ENCODE data around the gene SLC5A9. TPM values are rescaled to one million over a fixed set of nuclear protein-coding genes. Genes with fewer than 3 reads are reported as not detected.

The SLC5A9 gene
- polyA plus RNA-seq, 1 donor (not counting 4 experiments of a cell fraction or from before 2014, with no cell fraction given), result not detected

DNA sequence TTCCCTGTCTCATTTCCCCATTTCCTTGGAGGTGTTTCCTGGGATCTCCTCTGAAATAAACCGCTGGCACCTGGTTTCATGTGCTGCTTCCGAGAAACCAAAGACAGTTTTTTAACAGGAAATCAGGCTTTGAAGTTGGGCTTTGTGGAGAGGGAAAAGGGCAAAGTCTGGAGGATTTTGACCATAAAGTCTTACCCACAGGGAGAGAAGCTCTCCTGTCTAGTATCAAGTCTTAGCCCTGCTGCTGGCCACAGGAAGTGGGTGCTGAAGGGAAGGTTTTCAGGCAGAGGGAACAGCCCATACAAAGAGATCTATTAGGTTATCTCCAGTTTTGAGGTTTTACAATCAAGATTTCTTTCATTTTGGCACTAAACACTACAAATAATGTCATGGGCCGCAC, 29.3 kb downstream of the SLC5A9 start:
- DNase-seq (ENCODE audit: low read depth, low spot score) (no peak), FAIRE-seq (no peak)
- no peak for TF ChIP-seq EZH2 (IDR thresholded peaks at IDR 0.05; ENCODE audit: low read length)
- TF ChIP-seq, protein P1, sequence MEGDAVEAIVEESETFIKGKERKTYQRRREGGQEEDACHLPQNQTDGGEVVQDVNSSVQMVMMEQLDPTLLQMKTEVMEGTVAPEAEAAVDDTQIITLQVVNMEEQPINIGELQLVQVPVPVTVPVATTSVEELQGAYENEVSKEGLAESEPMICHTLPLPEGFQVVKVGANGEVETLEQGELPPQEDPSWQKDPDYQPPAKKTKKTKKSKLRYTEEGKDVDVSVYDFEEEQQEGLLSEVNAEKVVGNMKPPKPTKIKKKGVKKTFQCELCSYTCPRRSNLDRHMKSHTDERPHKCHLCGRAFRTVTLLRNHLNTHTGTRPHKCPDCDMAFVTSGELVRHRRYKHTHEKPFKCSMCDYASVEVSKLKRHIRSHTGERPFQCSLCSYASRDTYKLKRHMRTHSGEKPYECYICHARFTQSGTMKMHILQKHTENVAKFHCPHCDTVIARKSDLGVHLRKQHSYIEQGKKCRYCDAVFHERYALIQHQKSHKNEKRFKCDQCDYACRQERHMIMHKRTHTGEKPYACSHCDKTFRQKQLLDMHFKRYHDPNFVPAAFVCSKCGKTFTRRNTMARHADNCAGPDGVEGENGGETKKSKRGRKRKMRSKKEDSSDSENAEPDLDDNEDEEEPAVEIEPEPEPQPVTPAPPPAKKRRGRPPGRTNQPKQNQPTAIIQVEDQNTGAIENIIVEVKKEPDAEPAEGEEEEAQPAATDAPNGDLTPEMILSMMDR (optimal IDR thresholded peaks at IDR 0.05 in 1 of 3, IDR thresholded peaks at IDR 0.05 in 1 of 3, conservative IDR thresholded peaks at IDR 0.05 in 1 of 3; ENCODE audit: extremely low read depth in 1 of 3, insufficient read depth in 2 of 3, low read length in 3 of 3), result no peak
- Histone ChIP-seq H4K20me1 (ENCODE audit: control insufficient read depth, extremely low read depth, insufficient read depth, low read length) (no peaks in the 10 kb centered on the region), H3K4me3 (ENCODE audit: control insufficient read depth in 2 of 3, extremely low read depth in 1 of 3, insufficient read depth in 2 of 3, low read depth in 1 of 3, low read length in 3 of 3) (no peak overlapping the region), H3K4me1 (ENCODE audit: control insufficient read depth, extremely low read depth, insufficient read depth, low read length) (no peaks in the 10 kb centered on the region), H3K27ac (ENCODE audit: control insufficient read depth, insufficient read depth, low read length) (no peak overlapping the region), H3K27me3 (ENCODE audit: control insufficient read depth, extremely low read depth, insufficient read depth, low read length) (no peaks in the 10 kb centered on the region), H2AFZ (ENCODE audit: control insufficient read depth, low read length) (no peak overlapping the region), H3K9me1 (ENCODE audit: control insufficient read depth, extremely low read depth, insufficient read depth, low read length) (no peaks in the 10 kb centered on the region), H3K79me2 (ENCODE audit: control insufficient read depth, insufficient read depth, low read length) (no peaks in the 10 kb centered on the region), H3K9me3 (ENCODE audit: control insufficient read depth, low read depth, low read length) (no peaks in the 10 kb centered on the region), H3K36me3 (ENCODE audit: control insufficient read depth in 2 of 2, extremely low read depth in 1 of 2, insufficient read depth in 2 of 2, low read length in 2 of 2) (no peaks in the 10 kb centered on the region), H3K4me2 (ENCODE audit: control insufficient read depth, extremely low read depth, insufficient read depth, low read depth, low read length) (no peak overlapping the region), H3K9ac (ENCODE audit: control insufficient read depth, extremely low read depth, insufficient read depth, low read length) (no peak overlapping the region)
- dilution Hi-C loops (cut with MboI; ENCODE audit: extremely low pct_ligation_motif_present, low sequenced_read_pairs), result no loop called here

DNA sequence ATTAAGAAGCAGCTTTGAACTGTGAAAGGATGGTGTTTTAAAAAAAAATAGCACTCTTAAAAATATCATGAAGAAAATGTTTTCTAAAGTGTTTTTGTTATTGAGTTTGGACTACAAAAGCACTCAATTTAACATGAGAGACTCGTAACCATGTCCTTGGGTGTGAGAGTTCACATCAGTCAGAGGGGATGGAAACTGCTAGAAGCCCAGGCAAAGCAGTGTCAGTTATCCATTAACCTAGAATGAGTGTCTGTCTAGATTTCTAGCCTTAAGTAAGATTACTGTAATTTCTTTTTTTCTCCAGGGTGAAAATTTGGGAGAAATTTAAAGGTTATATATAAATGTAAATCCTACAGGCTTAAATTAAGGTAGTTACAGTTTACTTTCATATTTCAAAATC, 31.7 kb downstream of the SLC5A9 start:
- no peak for FAIRE-seq
- Histone ChIP-seq H3K4me1 (ENCODE audit: control insufficient read depth, extremely low read depth, insufficient read depth, low read length) (no peaks in the 10 kb centered on the region), H3K36me3 (ENCODE audit: control insufficient read depth in 2 of 2, extremely low read depth in 1 of 2, insufficient read depth in 2 of 2, low read length in 2 of 2) (no peaks in the 10 kb centered on the region)

More for the DNA sequence above, 31.7 kb downstream of the SLC5A9 start:
- dilution Hi-C loops (cut with MboI; ENCODE audit: extremely low pct_ligation_motif_present, low sequenced_read_pairs), result no loop called here
- Histone ChIP-seq H2AFZ (ENCODE audit: control insufficient read depth, low read length) (no peak overlapping the region), H3K27ac (ENCODE audit: control insufficient read depth, insufficient read depth, low read length) (no peak overlapping the region), H3K27me3 (ENCODE audit: control insufficient read depth, extremely low read depth, insufficient read depth, low read length) (no peaks in the 10 kb centered on the region), H3K79me2 (ENCODE audit: control insufficient read depth, insufficient read depth, low read length) (no peaks in the 10 kb centered on the region), H3K9ac (ENCODE audit: control insufficient read depth, extremely low read depth, insufficient read depth, low read length) (no peak overlapping the region), H3K9me3 (ENCODE audit: control insufficient read depth, low read depth, low read length) (no peaks in the 10 kb centered on the region), H4K20me1 (ENCODE audit: control insufficient read depth, extremely low read depth, insufficient read depth, low read length) (no peaks in the 10 kb centered on the region), H3K9me1 (ENCODE audit: control insufficient read depth, extremely low read depth, insufficient read depth, low read length) (no peaks in the 10 kb centered on the region), H3K4me2 (ENCODE audit: control insufficient read depth, extremely low read depth, insufficient read depth, low read depth, low read length) (no peak overlapping the region), H3K4me3 (ENCODE audit: control insufficient read depth in 2 of 3, extremely low read depth in 1 of 3, insufficient read depth in 2 of 3, low read depth in 1 of 3, low read length in 3 of 3) (no peak overlapping the region)
- no peak for TF ChIP-seq EZH2 (IDR thresholded peaks at IDR 0.05; ENCODE audit: low read length)
- TF ChIP-seq, protein P1 (optimal IDR thresholded peaks at IDR 0.05 in 1 of 3, IDR thresholded peaks at IDR 0.05 in 1 of 3, conservative IDR thresholded peaks at IDR 0.05 in 1 of 3; ENCODE audit: extremely low read depth in 1 of 3, insufficient read depth in 2 of 3, low read length in 3 of 3), result no peak
- DNase-seq (ENCODE audit: low read depth, low spot score), result no peak
